ENCODE results near the gene ZNF865. TPM values are rescaled to one million over a fixed set of nuclear protein-coding genes. Genes with fewer than 3 reads are reported as not detected.

Gene ZNF865
- total RNA-seq, 1 experiment from 2014 or later, result 5.5 TPM

GRCh38 chr19:55638864-55639359 is 33.5 kb downstream of the ZNF865 start:
- no TSS peak for BruUV-seq (replicated peaks)
- no peaks in the 10 kb centered on the region for H3K36me3 ChIP-seq (ENCODE audit: low read depth, low read length)
- TF ChIP-seq EZH2phosphoT487 (IDR thresholded peaks at IDR 0.05; ENCODE audit: borderline replicate concordance, low read length) (no peak), CTCF (conservative IDR thresholded peaks at IDR 0.05; ENCODE audit: low read depth, low read length) (peak; percentile 81), EZH2 (IDR thresholded peaks at IDR 0.05; ENCODE audit: low read length, unreplicated experiment) (no peak)
- H3K9ac ChIP-seq (ENCODE audit: low read length), result no peak overlapping the region
- ATAC-seq (no peak), DNase-seq (peak; percentile 64)
- intact Hi-C loops (cut with micrococcal nuclease), result no loop called here
- no peaks in the 10 kb centered on the region for H4K20me1 ChIP-seq (ENCODE audit: low read length)
- no peaks in the 10 kb centered on the region for H3K9me3 ChIP-seq (ENCODE audit: low read length)
- CTCF ChIA-PET, result interaction anchor here (0.6 to 1.2 kb wide), 2 partner anchors 16 to 123 kb away, joined by 3 to 5 read pairs; no protein-coding TSS in a partner anchor
- H3K79me2 ChIP-seq (ENCODE audit: low read length), result peaks cover 78% of the 10 kb centered on the region
- no peak overlapping the region for H3K4me3 ChIP-seq (ENCODE audit: low read length)
- peaks cover 4% of the 10 kb centered on the region for H3F3A ChIP-seq (ENCODE audit: low read length, unreplicated experiment)
- H3K27ac ChIP-seq (ENCODE audit: low read length), result no peak overlapping the region
- H2AFZ ChIP-seq (ENCODE audit: low read length), result no peak overlapping the region
- POLR2A ChIA-PET (ENCODE audit: unreplicated experiment), result no interaction called here
- no peaks in the 10 kb centered on the region for H3K27me3 ChIP-seq (ENCODE audit: low read length)
- H3K9me2 ChIP-seq (replicated peaks; ENCODE audit: low read length), result no peaks in the 10 kb centered on the region
- H3K4me2 ChIP-seq (ENCODE audit: low read length), result no peak overlapping the region
- H3K4me1 ChIP-seq (ENCODE audit: insufficient read depth, low read length), result peaks cover 32% of the 10 kb centered on the region

- Histone ChIP-seq H3F3A (ENCODE audit: low read length, unreplicated experiment) (peaks cover 4% of the 10 kb centered on the region), H3K27ac (ENCODE audit: low read length) (peak overlapping the region; percentile 62), H3K4me3 (ENCODE audit: low read length) (peak overlapping the region; percentile 96), H3K9me2 (replicated peaks; ENCODE audit: low read length) (no peaks in the 10 kb centered on the region), H3K36me3 (ENCODE audit: low read depth, low read length) (peaks cover 8% of the 10 kb centered on the region), H3K79me2 (ENCODE audit: low read length) (peaks cover 87% of the 10 kb centered on the region), H2AFZ (ENCODE audit: low read length) (peak overlapping the region; percentile 94), H3K4me1 (ENCODE audit: insufficient read depth, low read length) (peaks cover 41% of the 10 kb centered on the region), H3K27me3 (ENCODE audit: low read length) (no peaks in the 10 kb centered on the region), H4K20me1 (ENCODE audit: low read length) (no peaks in the 10 kb centered on the region), H3K4me2 (ENCODE audit: low read length) (peak overlapping the region; percentile 85), H3K9ac (ENCODE audit: low read length) (peak overlapping the region; percentile 95), H3K9me3 (ENCODE audit: low read length) (no peaks in the 10 kb centered on the region)
- CTCF ChIA-PET, result no interaction called here
- no peak for DNase-seq
- TF ChIP-seq CTCF (conservative IDR thresholded peaks at IDR 0.05; ENCODE audit: low read depth, low read length), result peak; percentile 35; the same call in 1 of the 2 replicates
- no peak for TF ChIP-seq EZH2phosphoT487 (IDR thresholded peaks at IDR 0.05; ENCODE audit: borderline replicate concordance, low read length)
- BruUV-seq (replicated peaks), result TSS peak; percentile 46
- intact Hi-C loops (cut with micrococcal nuclease), result loop anchor here (2.0 kb wide), 1 partner anchor 41 kb away; the partner anchor contains the start of gene FIZ1
- POLR2A ChIA-PET (ENCODE audit: unreplicated experiment), result no interaction called here
- no peak for ATAC-seq
Measured at GRCh38 chr19:55640043-55640576, 34.7 kb downstream of the ZNF865 start.

Measured in PC-3 (cell line).